GM12878 (cell line): ENCODE measurements around the gene RFFL. TPM values are rescaled to one million over a fixed set of nuclear protein-coding genes. Genes with fewer than 3 reads are reported as not detected.

ENCODE experiments used
- EP300 ChIP-seq, 2 experiments: fragments of 150-350 bp in 1 of 2; IDR thresholded peaks; 2 replicates each; pipeline ENCODE4 v1.6.1; 2011 to 2012; ENCODE audit warnings: low read depth in 2 of 2, low read length in 2 of 2, borderline replicate concordance in 1 of 2, improper control_type of control experiment in 1 of 2, inconsistent platforms in 1 of 2; ENCODE audit not compliant: control insufficient read depth in 1 of 2
- HDGF ChIP-seq: fragments of 450-650 bp; IDR thresholded peaks from 2 replicates; pipeline ENCODE4 v1.6.1; 2016; ENCODE audit warnings: antibody characterized with exemption
- KDM1A ChIP-seq: fragments of 200-600 bp; sonication (generic); IDR thresholded peaks from 2 replicates; pipeline ENCODE4 v1.6.1; 2016; ENCODE audit warnings: borderline replicate concordance
- NFIC ChIP-seq: IDR thresholded peaks from 2 replicates; pipeline ENCODE4 v1.6.1; 2012; ENCODE audit warnings: low read depth, mild to moderate bottlenecking, inconsistent platforms, low read length, moderate library complexity
- PAX5 ChIP-seq: IDR thresholded peaks from 2 replicates; pipeline ENCODE4 v1.6.1; 2011; ENCODE audit warnings: low read depth, low read length, borderline replicate concordance
- POLR2A ChIP-seq: IDR thresholded peaks from 2 replicates; pipeline ENCODE4 v1.6.1; 2011; ENCODE audit warnings: low read depth, mild to moderate bottlenecking, low read length
- RB1 ChIP-seq: fragments of 450-650 bp; formaldehyde crosslinking; IDR thresholded peaks from 2 replicates; pipeline ENCODE4 v1.6.1; 2017; ENCODE audit warnings: mild to moderate bottlenecking, borderline replicate concordance
- SREBF1 ChIP-seq: IDR thresholded peaks from 2 replicates; pipeline ENCODE4 v1.6.1; 2012; ENCODE audit warnings: mild to moderate bottlenecking, low read length
- STAT3 ChIP-seq: IDR thresholded peaks from 2 replicates; pipeline ENCODE4 v1.6.1; 2011; ENCODE audit warnings: low read depth, low read length, improper control_type of control experiment
- YBX1 ChIP-seq: fragments of 450-650 bp; IDR thresholded peaks from 2 replicates; pipeline ENCODE4 v1.6.1; 2016; ENCODE audit warnings: antibody characterized with exemption
- polyA plus RNA-seq, 11 experiments: library from polyadenylated mRNA; depleted of rRNA in 4 of 11; unstranded in 6 of 11; stranded (reverse) in 5 of 11; fragments of >200 nt; fragmentation: Nextera tagmentation in 4 of 11; fragmentation: Illumina TruSeq in 1 of 11; extraction: Ambion mirVana in 4 of 11; extraction: Trizol in 1 of 11; gene quantifications; 1 replicate in 1 of 11; 2 replicates in 10 of 11; pipeline versions ENCODE4 v1.2.1 to v1.2.3, GENCODE V29; 2011 to 2016; ENCODE audit warnings: inconsistent platforms in 2 of 11, missing spikeins in 2 of 11, low read depth in 1 of 11
- total RNA-seq, 4 experiments: library from RNA; depleted of rRNA in 3 of 4; stranded (reverse); fragments of >200 nt in 3 of 4; fragmentation: Illumina TruSeq in 1 of 4; extraction: Trizol in 1 of 4; gene quantifications; 2 replicates each; pipeline versions ENCODE4 v1.2.1 to v1.2.3, GENCODE V29; 2013 to 2021
- TF ChIP-seq, protein P1 (sequence below): IDR thresholded peaks from 2 replicates; pipeline ENCODE4 v1.6.1; 2012; ENCODE audit warnings: low read length, inconsistent platforms
- TF ChIP-seq, protein P2 (sequence below): fragments of 450-650 bp; IDR thresholded peaks from 2 replicates; pipeline ENCODE4 v1.6.1; 2017; ENCODE audit warnings: mild to moderate bottlenecking, low read depth, inconsistent platforms; ENCODE audit not compliant: poor library complexity, severe bottlenecking

Gene RFFL
- total and polyA plus RNA-seq, 10 of the 15 experiments (the other 5 are each of a cell fraction or from before 2014, with no cell fraction given) = 4.7 to 56.1 (median 26.9) TPM

DNA sequence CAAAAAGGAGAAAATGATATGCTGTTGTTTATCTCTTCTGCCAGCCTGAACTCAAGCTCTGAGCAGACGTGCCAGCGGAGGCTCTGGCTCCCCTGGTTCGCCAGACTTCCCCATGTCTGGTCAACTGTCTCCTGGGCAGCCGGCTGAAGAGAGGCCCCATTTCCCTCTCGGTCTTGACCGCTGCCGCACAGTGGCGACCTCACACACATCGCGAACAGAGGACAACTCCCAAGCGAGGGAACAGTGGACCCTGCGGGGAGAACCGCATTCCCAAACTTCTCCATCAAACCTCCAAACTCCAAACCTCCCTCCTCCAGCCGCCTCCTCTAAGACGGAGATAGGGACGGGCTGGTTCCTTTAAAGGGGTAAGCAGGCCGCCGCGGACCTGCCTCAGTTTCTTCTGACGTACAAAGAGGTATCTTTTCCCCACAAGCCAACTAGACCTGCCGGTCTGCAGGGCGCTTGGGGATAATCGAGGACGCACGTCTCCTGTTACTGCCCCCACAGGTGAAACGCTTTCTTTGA lies 24.9 kb upstream of the RFFL start (continued):
- TF ChIP-seq EP300 (IDR thresholded peaks at IDR 0.05; ENCODE audit: borderline replicate concordance in 1 of 2, control insufficient read depth in 1 of 2, low read depth in 2 of 2, low read length in 2 of 2) (no peak), POLR2A (peak; percentile 81), SREBF1 (no peak), YBX1 (no peak), STAT3 (no peak), KDM1A (no peak), HDGF (peak; percentile 59; the same call in 1 of the 2 replicates), PAX5 (no peak), RB1 (no peak), NFIC (no peak)
- TF ChIP-seq, protein P1, sequence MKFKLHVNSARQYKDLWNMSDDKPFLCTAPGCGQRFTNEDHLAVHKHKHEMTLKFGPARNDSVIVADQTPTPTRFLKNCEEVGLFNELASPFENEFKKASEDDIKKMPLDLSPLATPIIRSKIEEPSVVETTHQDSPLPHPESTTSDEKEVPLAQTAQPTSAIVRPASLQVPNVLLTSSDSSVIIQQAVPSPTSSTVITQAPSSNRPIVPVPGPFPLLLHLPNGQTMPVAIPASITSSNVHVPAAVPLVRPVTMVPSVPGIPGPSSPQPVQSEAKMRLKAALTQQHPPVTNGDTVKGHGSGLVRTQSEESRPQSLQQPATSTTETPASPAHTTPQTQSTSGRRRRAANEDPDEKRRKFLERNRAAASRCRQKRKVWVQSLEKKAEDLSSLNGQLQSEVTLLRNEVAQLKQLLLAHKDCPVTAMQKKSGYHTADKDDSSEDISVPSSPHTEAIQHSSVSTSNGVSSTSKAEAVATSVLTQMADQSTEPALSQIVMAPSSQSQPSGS = no peak
- TF ChIP-seq, protein P2, sequence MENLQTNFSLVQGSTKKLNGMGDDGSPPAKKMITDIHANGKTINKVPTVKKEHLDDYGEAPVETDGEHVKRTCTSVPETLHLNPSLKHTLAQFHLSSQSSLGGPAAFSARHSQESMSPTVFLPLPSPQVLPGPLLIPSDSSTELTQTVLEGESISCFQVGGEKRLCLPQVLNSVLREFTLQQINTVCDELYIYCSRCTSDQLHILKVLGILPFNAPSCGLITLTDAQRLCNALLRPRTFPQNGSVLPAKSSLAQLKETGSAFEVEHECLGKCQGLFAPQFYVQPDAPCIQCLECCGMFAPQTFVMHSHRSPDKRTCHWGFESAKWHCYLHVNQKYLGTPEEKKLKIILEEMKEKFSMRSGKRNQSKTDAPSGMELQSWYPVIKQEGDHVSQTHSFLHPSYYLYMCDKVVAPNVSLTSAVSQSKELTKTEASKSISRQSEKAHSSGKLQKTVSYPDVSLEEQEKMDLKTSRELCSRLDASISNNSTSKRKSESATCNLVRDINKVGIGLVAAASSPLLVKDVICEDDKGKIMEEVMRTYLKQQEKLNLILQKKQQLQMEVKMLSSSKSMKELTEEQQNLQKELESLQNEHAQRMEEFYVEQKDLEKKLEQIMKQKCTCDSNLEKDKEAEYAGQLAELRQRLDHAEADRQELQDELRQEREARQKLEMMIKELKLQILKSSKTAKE = peak; percentile 39
